COLO668 (cell line): Measurements from ENCODE around the gene MIER3.
A peak's percentile ranks its signal among the peaks of the same experiment; 100 is the strongest.

Source experiments
- DNase-seq: peaks from one replicate; lab custom pipeline; 2025; ENCODE audit not compliant: unreplicated experiment; lab: John Stamatoyannopoulos, UW

MIER3 gene

GRCh38 chr5:56900858-56901578, 50.9 kb downstream of the MIER3 start:
- DNase-seq, result peak; percentile 3

DNA sequence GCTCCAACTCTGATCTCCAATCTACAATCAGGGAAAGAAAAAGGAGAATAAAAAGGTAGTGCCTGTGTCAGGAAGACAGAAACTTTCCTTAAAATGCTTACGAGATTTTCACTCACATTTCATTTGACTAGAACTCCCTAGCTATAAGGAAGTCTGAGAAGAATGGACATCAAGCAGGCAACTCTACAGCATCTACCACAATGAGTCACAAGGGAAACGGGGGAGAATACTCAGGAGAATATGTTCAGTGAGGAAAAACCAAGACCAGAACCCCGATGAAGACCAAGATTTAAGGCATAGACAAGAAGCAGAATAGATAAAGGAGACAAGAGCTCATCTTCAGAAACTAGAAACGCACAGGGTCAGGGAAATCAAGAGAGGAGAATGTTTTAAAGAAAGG, 51.5 kb downstream of the MIER3 start:
- DNase-seq, result no peak

GRCh38 chr5:56898213-56898612, 53.7 kb downstream of the MIER3 start:
- no peak for DNase-seq

GRCh38 chr5:56896763-56897162, 55.2 kb downstream of the MIER3 start:
- no peak for DNase-seq

DNA sequence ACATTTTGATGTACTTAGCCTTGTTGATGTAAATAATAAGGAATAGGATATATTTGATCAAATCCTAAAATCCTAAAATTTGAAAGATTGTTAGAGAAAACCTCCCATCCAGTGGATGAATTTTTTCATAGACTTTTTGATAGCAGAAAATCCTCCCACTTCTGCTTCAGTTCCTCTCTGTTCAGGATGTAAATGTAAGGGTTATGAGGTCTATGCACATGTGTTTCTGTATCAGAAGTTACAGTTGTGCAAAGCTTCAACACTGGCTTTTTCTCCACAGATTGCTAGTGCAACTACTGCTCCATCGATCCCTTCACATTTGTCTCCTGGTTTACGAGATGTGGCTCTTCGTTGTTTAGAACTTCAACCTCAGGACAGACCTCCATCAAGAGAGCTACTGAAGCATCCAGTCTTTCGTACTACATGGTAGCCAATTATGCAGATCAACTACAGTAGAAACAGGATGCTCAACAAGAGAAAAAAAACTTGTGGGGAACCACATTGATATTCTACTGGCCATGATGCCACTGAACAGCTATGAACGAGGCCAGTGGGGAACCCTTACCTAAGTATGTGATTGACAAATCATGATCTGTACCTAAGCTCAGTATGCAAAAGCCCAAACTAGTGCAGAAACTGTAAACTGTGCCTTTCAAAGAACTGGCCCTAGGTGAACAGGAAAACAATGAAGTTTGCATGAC, 58.5 kb downstream of the MIER3 start:
- DNase-seq, result no peak

- no peak for DNase-seq
These were observed 70.4 kb downstream of the MIER3 start for GRCh38 chr5:56881571-56881970.

GRCh38 chr5:56876327-56876726, 75.6 kb downstream of the MIER3 start:
- no peak for DNase-seq

- DNase-seq, result no peak
These were observed 78.9 kb downstream of the MIER3 start for GRCh38 chr5:56873056-56873455.

DNA sequence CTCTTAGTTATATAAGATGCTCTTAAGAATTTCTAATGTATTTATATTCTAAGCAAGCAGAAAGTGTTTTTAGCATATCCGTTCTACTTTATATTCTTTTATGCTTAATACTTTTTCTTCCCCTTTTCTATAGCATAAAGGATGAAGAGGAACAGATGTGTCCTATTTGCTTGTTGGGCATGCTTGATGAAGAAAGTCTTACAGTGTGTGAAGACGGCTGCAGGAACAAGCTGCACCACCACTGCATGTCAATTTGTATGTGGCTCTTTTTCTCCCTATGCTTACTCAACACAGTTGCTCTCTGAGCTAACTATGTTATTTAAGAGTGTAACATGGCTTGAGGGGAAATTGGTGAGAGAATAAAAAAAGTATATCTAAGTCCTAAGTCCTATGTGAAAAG, 80.1 kb downstream of the MIER3 start:
- DNase-seq, result no peak
